Skeletal muscle tissue (tissue), 4 donors: ENCODE measurements around the gene RNU1-4. TPM values are rescaled to one million over a fixed set of nuclear protein-coding genes. Genes with fewer than 3 reads are reported as not detected.
"Not testable (repeated sequence)": the region's sequence is repeated elsewhere in the genome, so short reads cannot be mapped to it uniquely, and the experiment has no call there.

ENCODE experiments used
- H3K27ac ChIP-seq: one replicate; pipeline ENCODE4 v1.7.0; 2013; ENCODE audit warnings: mild to moderate bottlenecking, low read depth, low read length, inconsistent platforms
- H3K27me3 ChIP-seq, 3 donors: one replicate each; pipeline ENCODE4 v1.7.0; 2013; ENCODE audit warnings: low read length in 3 of 3; ENCODE audit not compliant: control insufficient read depth in 3 of 3, insufficient read depth in 3 of 3
- H3K36me3 ChIP-seq, 3 donors: one replicate each; pipeline ENCODE4 v1.7.0; 2013; ENCODE audit warnings: low read length in 3 of 3; ENCODE audit not compliant: control insufficient read depth in 3 of 3, insufficient read depth in 3 of 3
- H3K4me1 ChIP-seq, 3 donors: one replicate each; pipeline ENCODE4 v1.7.0; 2013; ENCODE audit warnings: low read length in 3 of 3, mild to moderate bottlenecking in 3 of 3; ENCODE audit not compliant: control insufficient read depth in 3 of 3, insufficient read depth in 3 of 3
- H3K4me3 ChIP-seq, 3 donors: one replicate each; pipeline ENCODE4 v1.7.0; 2013; ENCODE audit warnings: low read length in 3 of 3
- H3K9ac ChIP-seq, 3 donors: one replicate each; pipeline ENCODE4 v1.7.0; 2013; ENCODE audit warnings: low read length in 3 of 3, mild to moderate bottlenecking in 3 of 3, moderate library complexity in 2 of 3, low read depth in 1 of 3
- H3K9me3 ChIP-seq, 3 donors: one replicate each; pipeline ENCODE4 v1.7.0; 2013; ENCODE audit warnings: low read length in 3 of 3; ENCODE audit not compliant: control insufficient read depth in 3 of 3
- total RNA-seq: library from RNA; depleted of rRNA; stranded (reverse); fragments of >200 nt; gene quantifications from one replicate; pipeline ENCODE4 v1.2.3, GENCODE V29; 2014
- donor health status: Osteomylitis.

The RNU1-4 gene
- total RNA-seq, 1 donor from 2014 or later, result under 0.01 TPM

GRCh38 chr1:16758060-16758459 is 17.7 kb downstream of the RNU1-4 start:
- H3K36me3 ChIP-seq, H3K4me3 ChIP-seq, H3K27me3 ChIP-seq, H3K9me3 ChIP-seq, H3K4me1 ChIP-seq, H3K27ac ChIP-seq, H3K9ac ChIP-seq: not testable (repeated sequence)

DNA sequence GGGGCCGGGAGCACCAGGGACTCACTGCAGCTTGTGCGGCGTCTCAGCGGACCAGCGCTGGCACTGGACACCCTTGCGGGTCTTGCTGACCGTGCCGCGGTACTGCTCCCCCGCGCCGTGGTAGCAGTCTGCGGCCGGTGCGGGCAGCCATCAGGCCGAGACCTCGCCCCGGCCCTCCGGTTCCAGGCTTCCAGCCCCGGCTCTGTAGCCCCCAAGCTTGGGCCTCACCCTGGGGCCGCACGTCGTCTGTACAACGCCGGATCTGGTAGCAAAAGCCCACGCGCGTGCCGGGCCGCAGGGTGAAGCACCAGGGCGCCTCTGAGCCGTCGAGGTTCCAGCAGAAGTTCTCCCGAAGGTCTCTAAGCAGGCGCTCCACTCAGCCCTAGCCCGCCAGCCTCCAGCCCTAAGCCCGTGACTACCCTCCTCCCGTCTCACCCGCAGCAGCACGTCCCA is 18.8 kb downstream of the RNU1-4 start:
- not testable (repeated sequence) for H3K4me1 ChIP-seq, H3K27ac ChIP-seq, H3K4me3 ChIP-seq, H3K9me3 ChIP-seq, H3K9ac ChIP-seq, H3K27me3 ChIP-seq, H3K36me3 ChIP-seq

GRCh38 chr1:16759650-16760455 is 19.5 kb downstream of the RNU1-4 start:
- not testable (repeated sequence) for H3K27me3 ChIP-seq, H3K36me3 ChIP-seq

GRCh38 chr1:16760456-16760765 is 20.1 kb downstream of the RNU1-4 start:
- H3K27me3 ChIP-seq, H3K9me3 ChIP-seq, H3K9ac ChIP-seq, H3K4me1 ChIP-seq, H3K27ac ChIP-seq, H3K36me3 ChIP-seq, H3K4me3 ChIP-seq: not testable (repeated sequence)

More at GRCh38 chr1:16759650-16760455, 19.5 kb downstream of the RNU1-4 start:
- not testable (repeated sequence) for H3K4me3 ChIP-seq, H3K9me3 ChIP-seq, H3K27ac ChIP-seq, H3K9ac ChIP-seq, H3K4me1 ChIP-seq

DNA sequence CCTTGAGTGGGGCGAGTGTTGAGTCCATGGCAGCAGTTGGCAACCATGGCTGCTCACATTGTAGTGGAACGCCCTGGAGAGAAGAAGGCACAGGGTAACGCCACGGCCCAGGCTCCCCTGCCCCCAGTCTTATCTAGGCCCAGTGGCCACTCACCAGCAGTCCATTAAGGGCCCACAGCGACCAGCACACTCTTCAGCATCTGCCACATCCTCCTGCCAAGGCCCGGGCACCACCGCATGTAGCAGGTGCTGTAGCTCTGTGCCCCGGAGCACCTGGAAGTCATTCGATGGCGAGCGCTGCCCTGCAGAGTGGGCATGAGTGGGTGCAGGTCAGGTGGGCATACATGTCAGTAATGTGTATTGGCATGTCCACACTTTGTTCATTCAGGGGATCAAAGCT is 20.5 kb downstream of the RNU1-4 start:
- not testable (repeated sequence) for H3K9ac ChIP-seq, H3K9me3 ChIP-seq, H3K27ac ChIP-seq, H3K4me1 ChIP-seq, H3K4me3 ChIP-seq, H3K36me3 ChIP-seq, H3K27me3 ChIP-seq

GRCh38 chr1:16764248-16764819 is 24.0 kb downstream of the RNU1-4 start:
- H3K36me3 ChIP-seq, H3K9me3 ChIP-seq, H3K4me3 ChIP-seq, H3K9ac ChIP-seq, H3K27ac ChIP-seq, H3K4me1 ChIP-seq: not testable (repeated sequence)
- peaks cover 2 to 13% (median 3%) of the 10 kb centered on the region in 3 donors for H3K27me3 ChIP-seq

- not testable (repeated sequence) for H3K36me3 ChIP-seq, H3K4me1 ChIP-seq, H3K9ac ChIP-seq, H3K9me3 ChIP-seq, H3K27ac ChIP-seq
- H3K27me3 ChIP-seq, result peaks cover 2 to 13% (median 3%) of the 10 kb centered on the region in 3 donors
- H3K4me3 ChIP-seq, result peak overlapping the region in 1 of 3 donors; percentile 38
Measured at GRCh38 chr1:16764820-16765655, 24.7 kb downstream of the RNU1-4 start.

- not testable (repeated sequence) for H3K4me1 ChIP-seq, H3K9me3 ChIP-seq, H3K27ac ChIP-seq, H3K9ac ChIP-seq, H3K36me3 ChIP-seq
- peaks cover 3 to 17% (median 4%) of the 10 kb centered on the region in 3 donors for H3K27me3 ChIP-seq
- peak overlapping the region; percentile 38 to 57 (median 45) for H3K4me3 ChIP-seq
Measured at GRCh38 chr1:16765731-16766605, 25.7 kb downstream of the RNU1-4 start.

GRCh38 chr1:16766689-16767256 is 26.5 kb downstream of the RNU1-4 start:
- H3K4me3 ChIP-seq, result not testable (repeated sequence)

More at GRCh38 chr1:16766689-16767256, 26.5 kb downstream of the RNU1-4 start:
- not testable (repeated sequence) for H3K27ac ChIP-seq, H3K36me3 ChIP-seq, H3K9ac ChIP-seq, H3K9me3 ChIP-seq, H3K4me1 ChIP-seq
- peaks cover 3 to 20% (median 6%) of the 10 kb centered on the region in 3 donors for H3K27me3 ChIP-seq
